ENCODE measurements around the gene PDK3.

DNA sequence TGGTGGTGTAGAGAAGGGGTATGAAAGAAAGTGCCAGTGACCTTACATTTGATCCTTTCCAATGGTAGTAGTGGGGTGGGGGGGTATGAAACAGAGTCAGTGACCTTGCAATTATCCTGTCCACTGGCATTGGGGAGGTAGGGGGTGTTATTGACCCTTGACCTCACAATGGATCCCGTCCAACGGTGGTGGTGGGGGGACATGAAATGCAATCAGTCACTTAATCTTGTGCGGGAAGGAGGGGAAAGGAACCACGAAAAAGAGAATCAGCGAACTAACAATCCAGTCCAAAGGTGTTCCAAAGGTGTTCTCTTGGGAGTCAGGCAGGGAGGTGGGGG lies 619 bp upstream of the PDK3 start:
- no peak for TF ChIP-seq POLR2AphosphoS5 (IDR thresholded peaks at IDR 0.05)
- TF ChIP-seq, protein P1, sequence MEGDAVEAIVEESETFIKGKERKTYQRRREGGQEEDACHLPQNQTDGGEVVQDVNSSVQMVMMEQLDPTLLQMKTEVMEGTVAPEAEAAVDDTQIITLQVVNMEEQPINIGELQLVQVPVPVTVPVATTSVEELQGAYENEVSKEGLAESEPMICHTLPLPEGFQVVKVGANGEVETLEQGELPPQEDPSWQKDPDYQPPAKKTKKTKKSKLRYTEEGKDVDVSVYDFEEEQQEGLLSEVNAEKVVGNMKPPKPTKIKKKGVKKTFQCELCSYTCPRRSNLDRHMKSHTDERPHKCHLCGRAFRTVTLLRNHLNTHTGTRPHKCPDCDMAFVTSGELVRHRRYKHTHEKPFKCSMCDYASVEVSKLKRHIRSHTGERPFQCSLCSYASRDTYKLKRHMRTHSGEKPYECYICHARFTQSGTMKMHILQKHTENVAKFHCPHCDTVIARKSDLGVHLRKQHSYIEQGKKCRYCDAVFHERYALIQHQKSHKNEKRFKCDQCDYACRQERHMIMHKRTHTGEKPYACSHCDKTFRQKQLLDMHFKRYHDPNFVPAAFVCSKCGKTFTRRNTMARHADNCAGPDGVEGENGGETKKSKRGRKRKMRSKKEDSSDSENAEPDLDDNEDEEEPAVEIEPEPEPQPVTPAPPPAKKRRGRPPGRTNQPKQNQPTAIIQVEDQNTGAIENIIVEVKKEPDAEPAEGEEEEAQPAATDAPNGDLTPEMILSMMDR (IDR thresholded peaks at IDR 0.05): no peak
- TF ChIP-seq POLR2A (IDR thresholded peaks at IDR 0.05): no peak
- TF ChIP-seq EP300 (IDR thresholded peaks at IDR 0.05): no peak

Data from sigmoid colon (tissue), 4 donors.